GM21619 (cell line): Measurements from ENCODE around the gene SYTL3.
"Not testable (repeated sequence)": the region's sequence is repeated elsewhere in the genome, so short reads cannot be mapped to it uniquely, and the experiment has no call there.

ENCODE experiments used
- ATAC-seq: cut with Tn5 transposase; IDR thresholded peaks from one replicate; pipeline ENCODE4 v1.9.1; 2021; ENCODE audit not compliant: unreplicated experiment

Gene SYTL3

DNA sequence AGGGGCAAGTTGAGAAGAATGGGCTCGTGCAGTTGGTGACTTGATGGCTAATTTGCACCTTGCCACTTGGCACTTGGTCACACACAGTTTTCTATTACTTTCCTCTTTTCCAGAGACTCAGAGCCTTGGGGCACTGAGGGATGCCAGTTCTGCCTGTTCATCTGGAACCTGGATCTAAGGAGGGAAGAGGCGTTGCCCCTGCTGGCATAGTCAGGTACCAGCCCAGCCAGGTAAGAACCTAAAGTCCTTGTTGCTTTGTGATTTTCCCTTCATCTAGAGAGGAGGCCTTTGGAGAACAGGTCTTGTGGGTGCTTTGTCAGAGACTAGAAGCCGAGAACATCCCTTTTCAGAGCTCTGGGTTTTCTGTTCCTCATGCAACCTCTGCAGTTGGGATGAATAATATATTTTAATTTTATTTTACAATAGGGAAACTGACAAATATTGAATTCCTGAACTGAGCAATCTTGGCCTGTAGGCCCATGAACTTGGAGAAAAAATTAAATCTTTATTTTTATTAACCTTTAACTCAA is 11.4 kb downstream of the SYTL3 start:
- ATAC-seq = no peak

DNA sequence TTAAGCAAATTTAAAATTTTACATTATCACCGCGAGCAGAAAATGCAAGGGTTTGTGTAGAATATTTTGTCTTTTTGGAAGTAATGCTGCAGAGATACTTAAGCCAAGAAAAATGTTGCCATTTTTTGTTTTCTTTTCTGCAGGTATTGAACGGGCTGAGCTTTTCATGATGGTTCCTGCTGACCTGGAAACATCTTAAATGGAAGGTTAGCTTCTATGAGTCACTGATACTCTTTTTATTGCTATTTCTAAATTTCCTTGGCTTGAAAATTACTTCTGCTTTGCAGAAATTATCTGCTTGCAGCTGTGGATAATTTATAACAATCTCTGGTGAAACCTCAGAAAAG is 12.7 kb downstream of the SYTL3 start:
- ATAC-seq = no peak

DNA sequence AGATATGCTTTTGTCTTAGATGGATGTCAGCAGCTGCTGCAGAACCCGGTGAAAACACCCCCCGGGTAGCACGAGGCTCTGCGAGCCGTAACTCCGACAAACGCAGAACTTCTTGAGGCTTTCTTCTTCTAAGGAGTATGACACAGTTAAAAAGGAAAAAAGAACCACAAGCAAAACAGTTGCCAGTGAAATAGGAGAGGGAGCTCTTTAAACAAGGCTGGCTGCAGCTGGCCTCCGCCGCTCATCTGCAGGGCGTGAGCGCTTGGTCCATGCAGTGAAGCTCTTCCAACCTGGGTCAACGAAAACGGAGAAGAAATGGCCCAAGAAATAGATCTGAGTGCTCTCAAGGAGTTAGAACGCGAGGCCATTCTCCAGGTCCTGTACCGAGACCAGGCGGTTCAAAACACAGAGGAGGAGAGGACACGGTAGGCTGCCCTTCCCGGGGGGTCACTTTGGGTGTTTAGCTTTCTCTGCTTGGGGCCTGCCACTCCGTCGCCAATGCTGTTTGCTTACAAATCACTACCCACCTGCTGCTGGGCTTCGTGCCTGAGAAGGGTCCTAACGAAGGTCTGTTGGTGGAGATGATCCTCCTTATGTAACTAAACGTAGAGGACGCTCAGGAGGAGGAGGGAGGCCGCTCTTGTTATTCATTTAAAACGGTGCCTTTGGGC is 13.2 kb downstream of the SYTL3 start:
- no peak for ATAC-seq

- no peak for ATAC-seq
These were observed 13.8 kb downstream of the SYTL3 start for GRCh38 chr6:158663625-158664165.

DNA sequence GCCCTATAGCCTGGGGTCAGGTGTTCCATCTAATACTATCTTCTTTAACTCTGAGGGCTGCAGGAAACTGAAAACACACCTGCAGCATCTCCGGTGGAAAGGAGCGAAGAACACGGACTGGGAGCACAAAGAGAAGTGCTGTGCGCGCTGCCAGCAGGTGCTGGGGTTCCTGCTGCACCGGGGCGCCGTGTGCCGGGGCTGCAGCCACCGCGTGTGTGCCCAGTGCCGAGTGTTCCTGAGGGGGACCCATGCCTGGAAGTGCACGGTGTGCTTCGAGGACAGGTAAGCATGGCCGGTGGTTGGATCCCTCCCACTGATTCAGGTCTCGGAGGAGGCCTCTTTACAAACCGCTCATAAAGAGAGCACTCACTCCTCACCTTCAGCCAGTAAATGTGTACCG is 15.5 kb downstream of the SYTL3 start:
- ATAC-seq = no peak

DNA sequence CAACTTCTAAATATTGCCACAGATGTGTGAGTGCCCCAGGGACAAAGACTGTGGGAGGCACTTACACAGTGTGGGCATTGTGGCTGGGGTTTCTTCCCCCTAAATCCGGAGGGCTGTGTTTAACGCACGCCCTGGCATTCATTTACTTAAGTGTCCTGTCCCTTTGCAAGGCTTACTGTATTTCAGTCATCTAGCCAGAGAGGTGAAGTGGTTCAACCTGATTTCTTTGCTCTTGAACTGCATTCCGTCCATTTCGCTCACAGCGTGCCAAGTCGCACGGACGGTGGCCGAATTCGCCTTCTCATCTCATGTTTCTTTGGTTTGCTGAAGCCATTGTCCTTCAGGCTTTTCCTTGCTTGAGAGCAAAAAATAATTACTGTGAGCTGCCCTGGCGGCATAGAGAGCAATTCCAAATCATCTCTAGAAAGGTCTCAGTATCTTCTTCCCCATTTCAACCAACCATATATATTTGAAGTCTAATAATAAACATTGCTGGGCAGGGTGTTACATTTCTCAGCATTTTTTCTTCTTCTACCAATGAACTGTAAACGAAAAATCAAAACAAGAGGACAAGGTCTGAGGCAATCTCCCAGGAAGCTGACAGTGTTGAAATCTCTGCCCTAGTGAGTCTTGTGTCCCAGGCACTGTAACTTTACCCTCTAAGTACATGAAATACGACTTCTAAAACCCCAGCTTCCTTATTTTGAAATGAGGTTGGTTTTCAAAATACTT is 16.9 kb downstream of the SYTL3 start:
- no peak for ATAC-seq

- ATAC-seq = no peak
These were observed 17.6 kb downstream of the SYTL3 start for GRCh38 chr6:158667360-158667981.

DNA sequence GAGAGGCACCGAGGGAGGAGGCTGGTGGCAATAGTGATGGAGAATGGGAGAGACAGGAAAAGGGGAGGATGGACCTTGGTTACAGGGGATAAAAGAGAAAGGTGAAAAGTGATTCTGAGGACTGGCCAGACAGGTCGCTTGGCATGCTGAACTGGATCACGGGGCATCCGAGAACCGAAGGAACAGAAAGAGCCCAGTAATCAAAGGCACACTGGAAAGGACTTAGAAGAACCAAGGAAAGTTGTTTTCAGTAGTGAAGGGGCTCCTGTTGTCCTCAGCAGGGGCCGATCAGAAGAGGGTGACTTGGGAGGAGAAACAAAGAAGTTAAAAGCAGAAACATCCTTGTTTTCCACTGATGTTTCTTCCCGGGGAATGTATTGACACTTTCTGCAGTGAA is 18.9 kb downstream of the SYTL3 start:
- no peak for ATAC-seq

DNA sequence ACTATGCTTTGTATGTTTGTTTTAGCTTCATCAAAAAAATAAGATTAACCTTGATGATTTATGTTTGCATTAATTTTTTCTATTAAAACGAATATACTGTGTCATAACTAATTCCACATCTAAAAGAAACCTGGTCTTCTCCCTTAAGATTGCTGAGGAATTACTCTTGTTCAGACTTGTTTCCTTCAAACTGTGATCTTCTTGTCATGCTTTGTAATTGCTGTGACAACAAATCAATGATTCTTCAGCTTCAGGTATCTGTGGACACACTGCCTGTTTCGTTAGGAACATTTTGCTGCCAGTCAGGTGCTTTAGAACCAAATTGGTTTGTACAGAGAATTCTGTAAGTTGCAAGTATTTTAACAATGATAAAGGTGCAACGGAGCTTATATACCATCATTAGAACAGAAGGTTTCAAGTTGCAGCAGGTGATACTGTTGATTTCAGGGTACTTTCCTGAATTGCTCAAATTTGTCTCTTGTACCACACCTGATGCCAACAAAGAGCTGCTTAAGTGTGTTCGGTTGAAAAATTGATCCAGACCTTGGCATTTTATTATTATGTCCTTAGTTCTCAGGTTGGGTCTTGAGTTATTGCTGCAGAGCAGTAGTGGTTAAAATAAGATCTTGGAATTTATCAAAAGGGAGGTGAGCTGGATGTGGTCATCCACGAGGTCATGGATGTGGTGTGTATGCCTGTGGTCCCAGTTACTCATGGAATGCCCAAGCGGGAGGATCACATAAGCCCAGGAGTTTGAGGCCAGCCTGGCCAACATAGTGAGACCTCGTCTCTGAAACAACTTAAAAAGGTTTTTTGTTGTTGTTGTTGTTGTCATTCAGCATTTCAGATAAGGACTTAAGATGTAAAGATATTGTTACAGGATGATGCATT is 19.5 kb downstream of the SYTL3 start:
- ATAC-seq = no peak

- ATAC-seq = not testable (repeated sequence)
These were observed 22.3 kb downstream of the SYTL3 start for GRCh38 chr6:158672119-158672518.

DNA sequence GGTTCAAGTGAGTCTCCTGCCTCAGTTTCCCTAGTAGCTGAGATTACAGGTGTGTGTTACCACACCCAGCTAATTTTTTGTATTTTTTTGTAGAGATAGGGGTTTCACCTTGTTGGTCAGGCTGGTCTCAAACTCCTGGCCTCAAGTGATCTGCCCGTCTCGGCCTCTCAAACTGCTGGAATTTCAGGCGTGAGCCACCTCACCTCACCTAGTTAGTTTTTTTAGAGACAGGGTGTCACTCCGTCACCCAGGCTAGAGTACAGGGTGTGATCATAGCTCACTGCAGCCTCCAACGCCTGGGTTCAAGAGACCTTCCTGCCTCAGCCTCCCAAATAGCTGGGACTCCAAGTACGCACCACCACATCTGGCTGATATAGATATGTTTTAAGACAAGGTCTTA is 22.9 kb downstream of the SYTL3 start:
- no peak for ATAC-seq

- no peak for ATAC-seq
These were observed 24.7 kb downstream of the SYTL3 start for GRCh38 chr6:158674342-158675131.

- not testable (repeated sequence) for ATAC-seq
These were observed 27.2 kb downstream of the SYTL3 start for GRCh38 chr6:158677094-158677493.

DNA sequence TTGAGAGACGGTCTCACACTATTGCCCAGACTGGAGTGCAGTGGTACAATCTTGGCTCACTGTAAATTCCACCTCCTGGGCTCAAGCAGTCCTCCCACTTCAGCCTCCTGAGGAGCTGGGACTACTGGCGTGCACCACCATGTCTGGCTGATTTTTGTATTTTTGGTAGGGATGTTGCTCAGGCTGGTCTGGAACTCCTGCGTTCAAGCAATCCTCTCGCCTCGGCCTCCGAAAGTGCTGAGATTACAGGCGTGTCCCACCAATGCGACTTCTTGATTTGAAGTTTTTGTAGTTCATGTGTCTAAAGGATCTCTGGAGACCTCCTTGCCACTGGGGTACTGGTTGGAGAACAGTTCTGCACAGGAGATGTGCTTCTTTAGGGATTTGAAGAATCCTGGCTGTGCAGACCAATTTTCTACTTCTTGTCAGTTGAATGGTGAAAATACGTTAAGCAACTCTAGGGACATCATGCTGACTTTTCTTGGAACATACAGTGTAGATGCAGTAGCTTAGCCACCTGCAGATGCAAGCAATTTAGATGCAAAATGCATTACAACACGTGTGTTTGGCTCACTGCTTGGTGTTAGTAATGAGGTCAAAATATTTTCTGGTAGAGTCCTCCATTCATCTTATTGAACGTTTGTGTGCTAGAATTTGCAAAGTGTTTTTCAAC is 28.2 kb downstream of the SYTL3 start:
- no peak for ATAC-seq

GRCh38 chr6:158680015-158680414 is 30.2 kb downstream of the SYTL3 start:
- ATAC-seq = no peak

DNA sequence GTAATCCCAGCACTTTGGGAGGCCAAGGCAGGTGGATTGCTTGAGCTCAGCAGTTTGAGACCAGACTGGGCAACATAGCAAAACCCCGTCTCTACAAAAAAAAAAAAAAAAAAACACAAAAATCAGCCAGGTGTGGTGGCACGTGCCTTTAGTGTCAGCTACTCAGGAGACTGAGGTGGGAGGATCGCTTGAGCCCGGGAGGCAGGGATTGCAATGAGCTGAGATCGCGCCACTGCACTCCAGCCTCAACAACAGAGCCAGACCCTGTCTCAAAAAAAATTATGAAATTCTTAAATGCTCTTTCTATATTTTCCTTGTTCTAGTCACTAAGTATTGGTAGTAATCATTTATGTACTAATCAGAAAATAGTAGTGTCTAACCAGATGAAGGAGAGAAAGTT is 30.6 kb downstream of the SYTL3 start:
- ATAC-seq = no peak

DNA sequence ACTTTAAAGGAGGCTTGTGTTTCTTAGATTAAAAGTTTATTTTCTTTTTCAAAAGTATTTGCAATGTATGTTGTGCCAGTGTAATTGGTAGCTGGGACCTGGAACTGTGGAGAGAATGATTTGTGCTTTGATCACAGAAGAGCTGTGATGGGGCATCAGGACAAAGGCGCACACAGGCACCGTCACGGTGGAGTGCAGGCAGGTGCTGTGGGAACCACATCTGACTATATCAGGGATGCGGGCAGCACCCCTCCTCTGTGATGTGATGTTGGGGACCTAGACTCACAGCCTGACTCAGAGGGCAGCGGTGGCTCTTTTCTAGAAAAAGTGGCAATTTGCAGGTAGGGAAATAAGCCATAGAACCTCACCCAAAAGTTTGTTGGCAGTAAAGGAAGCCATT is 34.5 kb downstream of the SYTL3 start:
- no peak for ATAC-seq

GRCh38 chr6:158684745-158685324 is 35.0 kb downstream of the SYTL3 start:
- ATAC-seq = no peak

GRCh38 chr6:158686311-158686710 is 36.5 kb downstream of the SYTL3 start:
- no peak for ATAC-seq
